ENCODE measurements around the gene CACNA2D1.

CACNA2D1 gene

DNA sequence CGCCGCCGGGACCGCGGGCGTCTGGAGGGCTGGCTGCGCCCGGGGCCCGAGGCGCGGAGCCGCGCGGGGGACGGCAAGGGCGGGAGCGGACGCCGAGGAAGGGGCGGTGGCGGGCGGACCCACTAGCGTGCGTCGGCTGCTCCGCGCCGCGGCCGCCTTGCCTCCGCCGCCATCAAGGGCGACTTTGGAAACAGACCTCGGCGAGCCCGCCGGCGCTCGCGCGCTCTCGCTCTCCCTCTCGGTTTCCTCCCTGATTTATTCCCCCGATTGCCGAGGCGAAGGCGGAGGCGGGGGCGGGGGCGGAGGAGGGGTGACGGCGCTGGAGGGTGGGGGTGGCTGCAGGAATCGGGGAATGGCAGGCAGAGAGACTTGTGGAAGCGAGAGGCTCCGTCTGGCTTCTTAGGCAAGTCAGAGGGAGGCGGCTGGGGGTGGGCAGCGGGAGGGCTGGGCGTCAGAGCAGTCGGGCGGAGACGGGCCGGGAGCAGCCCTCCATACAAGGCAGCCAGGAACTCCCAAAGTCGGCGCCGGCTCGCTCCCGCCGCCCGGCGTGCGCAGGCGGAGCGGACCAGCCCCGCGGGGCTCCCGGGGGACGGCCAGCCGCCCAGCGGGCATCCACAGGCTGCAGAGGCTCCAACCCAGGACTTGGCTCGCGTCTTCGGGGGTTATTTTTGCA, at the start of gene CACNA2D1:
TSS of gene CACNA2D1 (minus strand) at position 231 of the 673 bp plus-strand sequence.
- intact Hi-C loops (cut with DNase I) = loop anchor here (5.0 to 10.0 kb wide), 2 partner anchors 211 to 269 kb away; no protein-coding TSS in a partner anchor
- peak; percentile 66 to 97 (median 78) for DNase-seq

GRCh38 chr7:82481499-82482097, 38.0 kb upstream of the CACNA2D1 start:
- no peak for DNase-seq
- intact Hi-C loops (cut with DNase I) = loop anchor here (5.0 kb wide), 2 partner anchors 249 to 439 kb away; no protein-coding TSS in a partner anchor

DNA sequence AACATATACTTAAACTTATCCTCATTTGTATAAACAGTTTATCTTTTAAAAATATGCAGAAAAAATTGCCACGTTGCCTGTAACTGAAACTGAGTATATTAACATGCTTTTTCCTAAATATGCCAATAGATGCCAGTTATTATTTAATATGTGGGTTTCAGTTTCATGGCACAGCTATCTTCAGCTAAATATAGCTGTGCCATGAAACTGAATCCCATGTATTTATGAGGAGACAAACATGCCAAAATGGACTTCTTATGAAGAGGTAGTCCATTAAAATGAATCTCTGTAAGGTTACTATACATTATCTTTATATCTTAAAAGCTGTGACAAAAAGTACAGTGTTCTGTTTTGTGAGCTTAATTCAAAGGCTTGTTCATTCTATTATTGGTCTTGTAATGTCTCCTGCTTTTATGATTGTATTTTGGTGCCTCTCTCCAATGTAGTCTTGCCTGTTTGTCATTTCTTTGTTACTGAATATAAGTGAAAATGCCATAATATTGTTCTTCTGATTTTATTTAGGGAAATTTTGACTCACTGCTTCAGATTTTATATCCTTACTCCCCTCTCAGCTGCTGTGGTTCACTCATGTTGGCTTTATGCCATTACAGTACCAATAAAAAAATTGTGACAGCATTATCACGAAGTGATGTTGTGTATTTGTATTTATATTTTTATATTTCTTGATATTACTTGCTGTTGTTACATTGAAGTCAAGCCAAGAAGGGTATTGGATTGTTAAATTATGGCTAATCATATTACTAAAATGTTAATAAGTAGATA, 34.3 kb upstream of the CACNA2D1 start:
- intact Hi-C loops (cut with DNase I) = no loop called here
- no peak for DNase-seq

- intact Hi-C loops (cut with DNase I) = no loop called here
These were observed 29.4 kb upstream of the CACNA2D1 start for GRCh38 chr7:82472966-82473365.

GRCh38 chr7:82471351-82472020, 27.9 kb upstream of the CACNA2D1 start:
- DNase-seq = no peak
- intact Hi-C loops (cut with DNase I) = no loop called here

More at GRCh38 chr7:82472966-82473365, 29.4 kb upstream of the CACNA2D1 start:
- no peak for DNase-seq

- intact Hi-C loops (cut with DNase I) = no loop called here
- DNase-seq = no peak
These were observed 25.6 kb upstream of the CACNA2D1 start for GRCh38 chr7:82469207-82469606.

- no peak for DNase-seq
- intact Hi-C loops (cut with DNase I) = no loop called here
These were observed 24.9 kb upstream of the CACNA2D1 start for GRCh38 chr7:82468435-82468834.

DNA sequence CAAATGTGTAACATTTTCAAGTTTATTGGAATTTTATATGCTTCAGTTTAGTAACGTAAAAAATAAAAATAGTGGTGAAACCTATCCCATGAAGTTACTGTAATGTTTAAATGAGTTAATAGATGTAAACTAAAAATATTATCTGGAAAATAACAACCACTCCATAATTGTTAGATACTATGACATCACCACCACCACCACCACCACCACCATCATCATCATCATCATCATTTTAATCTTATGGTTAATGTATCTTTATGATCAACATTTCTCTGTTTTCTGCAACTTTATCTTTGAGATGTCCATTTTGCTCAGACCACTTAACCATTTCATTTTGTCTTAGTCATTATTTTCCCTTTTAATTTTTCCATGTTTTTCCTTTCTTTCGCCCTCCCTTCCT, 23.4 kb upstream of the CACNA2D1 start:
- no peak for DNase-seq
- intact Hi-C loops (cut with DNase I) = no loop called here

DNA sequence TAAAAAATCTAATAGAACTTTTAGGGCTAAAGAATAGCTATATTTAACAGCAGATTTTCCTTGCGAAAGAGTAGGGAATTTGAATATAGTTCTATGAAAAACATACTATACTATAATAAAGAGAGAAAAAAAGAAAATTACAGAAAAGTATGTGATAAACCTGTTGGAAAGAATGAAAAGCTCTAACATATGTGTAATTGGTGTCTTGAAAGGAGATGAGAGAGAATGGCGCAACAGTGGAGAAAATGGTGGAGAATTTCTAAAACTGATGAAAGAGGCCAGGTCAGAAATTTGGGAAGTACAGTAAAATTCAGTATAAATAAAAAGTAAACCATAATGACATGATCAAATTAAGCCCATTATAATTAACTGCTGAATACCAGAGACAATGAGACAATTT, 20.8 kb upstream of the CACNA2D1 start:
- intact Hi-C loops (cut with DNase I) = no loop called here

GRCh38 chr7:82455295-82455694, 11.7 kb upstream of the CACNA2D1 start:
- DNase-seq = no peak
- intact Hi-C loops (cut with DNase I) = no loop called here

More for the DNA sequence above, 20.8 kb upstream of the CACNA2D1 start:
- no peak for DNase-seq

- intact Hi-C loops (cut with DNase I) = no loop called here
These were observed 7.2 kb upstream of the CACNA2D1 start for GRCh38 chr7:82450759-82451158.

GRCh38 chr7:82449910-82450309, 6.3 kb upstream of the CACNA2D1 start:
- intact Hi-C loops (cut with DNase I) = loop anchor here (10.0 kb wide), 1 partner anchor 275 kb away; no protein-coding TSS in a partner anchor
- DNase-seq = no peak

More at GRCh38 chr7:82450759-82451158, 7.2 kb upstream of the CACNA2D1 start:
- no peak for DNase-seq

DNA sequence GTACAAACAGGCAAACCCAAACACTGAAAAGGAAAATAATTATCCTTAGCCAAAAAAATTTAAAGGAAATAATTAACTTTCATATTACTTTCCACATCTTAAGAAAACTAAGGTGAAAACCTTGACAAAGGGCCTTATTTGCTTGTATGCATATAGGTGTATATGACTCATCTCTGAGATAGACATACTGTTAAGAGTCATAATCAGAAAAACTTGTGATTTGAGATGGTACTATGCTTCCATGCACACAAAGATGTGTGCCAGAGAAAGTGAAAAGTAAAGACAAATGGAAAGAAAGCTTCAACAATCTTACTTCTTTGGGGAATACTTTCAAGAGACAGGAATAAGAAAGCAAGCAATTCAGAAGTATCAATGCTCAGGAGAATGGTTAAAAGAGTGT, 3.3 kb upstream of the CACNA2D1 start:
- intact Hi-C loops (cut with DNase I) = loop anchor here (10.0 kb wide), 1 partner anchor 272 kb away; no protein-coding TSS in a partner anchor
- no peak for DNase-seq

DNA sequence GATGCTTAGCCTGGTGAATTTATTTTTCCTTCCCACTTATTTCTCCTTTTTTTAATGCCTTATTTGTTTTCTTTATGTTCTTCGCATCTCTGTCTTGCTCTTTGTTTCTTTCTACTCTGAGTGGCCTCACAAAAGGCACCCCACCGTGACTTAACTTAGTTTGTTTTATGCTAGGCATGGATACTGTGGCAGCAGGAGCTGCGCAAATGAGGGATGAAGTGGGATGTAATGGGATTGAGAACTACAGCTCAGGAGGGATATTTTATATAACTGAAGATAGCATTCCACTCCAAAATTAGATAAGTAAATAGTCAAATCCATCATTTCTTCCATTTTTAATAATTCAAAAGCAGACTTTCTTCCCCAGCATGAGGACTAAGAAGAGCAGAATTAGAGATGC, 1.7 kb upstream of the CACNA2D1 start:
- DNase-seq = no peak
- intact Hi-C loops (cut with DNase I) = loop anchor here (10.0 kb wide), 1 partner anchor 270 kb away; no protein-coding TSS in a partner anchor

DNA sequence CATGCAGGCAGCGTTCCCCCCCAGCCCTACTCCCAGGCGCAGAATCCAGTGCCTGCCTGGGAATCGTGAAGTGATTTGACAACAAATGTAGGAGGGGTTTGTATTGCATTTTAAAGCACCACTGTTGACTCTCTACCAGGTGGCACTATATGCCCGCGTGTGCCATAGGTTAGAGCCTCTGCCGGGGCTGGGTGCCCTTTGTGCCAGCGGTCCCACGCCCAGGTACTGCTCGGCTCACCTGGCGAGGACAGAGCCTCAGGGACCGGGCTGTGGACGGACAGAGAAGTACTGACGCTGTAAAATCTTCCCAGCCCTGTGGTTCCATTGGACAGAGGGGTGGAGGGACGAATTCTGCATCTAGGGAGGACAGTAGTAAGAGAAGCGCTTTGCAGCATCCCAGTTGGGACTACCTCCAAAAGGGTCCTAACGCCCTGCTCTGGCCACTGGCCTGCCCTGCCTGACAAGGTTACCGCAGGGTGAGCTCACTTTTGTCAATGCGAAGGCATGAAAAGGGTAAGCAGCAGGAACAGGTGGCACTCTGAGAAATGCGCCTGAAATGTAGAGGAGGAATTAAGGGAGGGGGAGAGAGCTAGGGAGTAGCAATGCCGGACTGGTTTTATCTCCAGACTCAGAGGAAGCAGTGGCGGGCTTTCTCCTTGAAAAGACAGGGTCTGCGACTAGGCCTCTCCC, 788 bp upstream of the CACNA2D1 start:
- intact Hi-C loops (cut with DNase I) = loop anchor here (5.0 to 10.0 kb wide), 2 partner anchors 212 to 270 kb away; no protein-coding TSS in a partner anchor
- peak in 7 of 10 donors; percentile 16 to 82 (median 34) for DNase-seq

GRCh38 chr7:82443036-82443546, 486 bp downstream of the CACNA2D1 start:
- peak; percentile 20 to 87 (median 47) for DNase-seq
- intact Hi-C loops (cut with DNase I) = loop anchor here (5.0 to 10.0 kb wide), 2 partner anchors 211 to 268 kb away; no protein-coding TSS in a partner anchor

GRCh38 chr7:82442492-82443035, 1.0 kb downstream of the CACNA2D1 start:
- DNase-seq = peak in 8 of 10 donors; percentile 8 to 87 (median 33)
- intact Hi-C loops (cut with DNase I) = loop anchor here (5.0 to 10.0 kb wide), 2 partner anchors 210 to 268 kb away; no protein-coding TSS in a partner anchor

DNA sequence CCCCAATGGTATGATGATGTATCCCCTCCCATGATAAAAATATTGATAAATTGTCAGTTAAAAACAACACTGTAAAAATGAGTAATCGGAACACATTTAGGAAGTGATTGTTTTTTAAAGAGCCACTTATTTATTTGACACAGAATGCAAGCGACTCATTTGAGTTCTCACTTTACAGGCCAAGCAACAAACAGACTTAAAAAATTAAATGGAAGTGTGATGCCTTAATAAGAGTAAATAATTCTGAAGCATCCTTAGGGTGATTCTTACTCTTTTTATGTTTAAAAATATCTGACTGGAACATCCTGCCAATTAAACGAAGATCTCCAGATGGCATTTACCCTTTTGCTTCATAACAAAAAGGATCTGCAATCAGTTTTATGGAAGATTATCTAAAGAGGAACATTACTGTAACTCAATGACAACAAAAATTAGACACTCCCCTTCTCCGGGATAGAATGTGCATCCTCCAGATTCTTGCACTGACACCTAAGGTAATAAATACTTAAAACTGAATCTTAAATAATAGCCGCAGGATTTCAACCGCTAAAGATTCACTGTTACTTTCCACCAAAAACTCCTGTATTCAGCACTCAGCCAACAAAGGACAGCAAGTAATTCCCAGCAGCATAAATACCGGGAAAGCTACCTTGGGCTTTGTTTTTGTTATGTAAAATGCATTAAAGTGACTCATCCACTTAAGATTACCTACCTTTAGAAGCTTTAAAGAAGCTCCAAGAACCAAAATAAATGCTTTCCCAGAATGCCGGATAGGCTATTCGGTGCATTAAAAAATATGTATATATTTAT, 1.7 kb downstream of the CACNA2D1 start:
- intact Hi-C loops (cut with DNase I) = loop anchor here (5.0 to 10.0 kb wide), 2 partner anchors 210 to 267 kb away; no protein-coding TSS in a partner anchor
- no peak for DNase-seq
